ENCODE measurements around the gene SFXN2.
"Not testable (repeated sequence)": the region's sequence is repeated elsewhere in the genome, so short reads cannot be mapped to it uniquely, and the experiment has no call there.

SFXN2 gene

GRCh38 chr10:102752934-102753664, 38.7 kb downstream of the SFXN2 start:
- no peak for DNase-seq (ENCODE audit: low read depth, low spot score)
- no peaks in the 10 kb centered on the region for H3K9me3 ChIP-seq (ENCODE audit: control insufficient read depth, insufficient read depth, low read length)
- no peaks in the 10 kb centered on the region for H3K36me3 ChIP-seq (ENCODE audit: control insufficient read depth, insufficient read depth, low read length)
- no peaks in the 10 kb centered on the region for H3K4me1 ChIP-seq (ENCODE audit: control insufficient read depth, insufficient read depth, low read length)
- H3K27ac ChIP-seq (ENCODE audit: low read length): no peak overlapping the region
- H3K27me3 ChIP-seq (ENCODE audit: control insufficient read depth, insufficient read depth, low read length): no peaks in the 10 kb centered on the region
- H3K4me3 ChIP-seq (ENCODE audit: low read length): no peak overlapping the region
- WGBS (ENCODE audit: insufficient coverage, insufficient read length): no CpG with 5 or more reads among the region's 4 CpGs

GRCh38 chr10:102753718-102754117, 39.3 kb downstream of the SFXN2 start:
- Histone ChIP-seq H3K27ac (ENCODE audit: low read length) (no peak overlapping the region), H3K27me3 (ENCODE audit: control insufficient read depth, insufficient read depth, low read length) (no peaks in the 10 kb centered on the region), H3K9me3 (ENCODE audit: control insufficient read depth, insufficient read depth, low read length) (no peaks in the 10 kb centered on the region), H3K4me1 (ENCODE audit: control insufficient read depth, insufficient read depth, low read length) (no peaks in the 10 kb centered on the region; the same call in 1 of the 2 replicates), H3K4me3 (ENCODE audit: low read length) (no peak overlapping the region), H3K36me3 (ENCODE audit: control insufficient read depth, insufficient read depth, low read length) (no peaks in the 10 kb centered on the region)
- no peak for DNase-seq (ENCODE audit: low read depth, low spot score)
- WGBS (ENCODE audit: insufficient coverage, insufficient read length): no CpG with 5 or more reads among the region's 1 CpG

GRCh38 chr10:102757323-102757722, 42.9 kb downstream of the SFXN2 start:
- Histone ChIP-seq H3K9me3 (ENCODE audit: control insufficient read depth, insufficient read depth, low read length) (no peaks in the 10 kb centered on the region), H3K36me3 (ENCODE audit: control insufficient read depth, insufficient read depth, low read length) (no peaks in the 10 kb centered on the region), H3K4me3 (ENCODE audit: low read length) (no peak overlapping the region), H3K27ac (ENCODE audit: low read length) (no peak overlapping the region), H3K27me3 (ENCODE audit: control insufficient read depth, insufficient read depth, low read length) (no peaks in the 10 kb centered on the region), H3K4me1 (ENCODE audit: control insufficient read depth, insufficient read depth, low read length) (no peaks in the 10 kb centered on the region; the same call in 1 of the 2 replicates)
- no CpG with 5 or more reads among the region's 6 CpGs for WGBS (ENCODE audit: insufficient coverage, insufficient read length)
- no peak for DNase-seq (ENCODE audit: low read depth, low spot score)

- Histone ChIP-seq H3K27ac (ENCODE audit: low read length) (no peak overlapping the region), H3K36me3 (ENCODE audit: control insufficient read depth, insufficient read depth, low read length) (no peaks in the 10 kb centered on the region), H3K4me1 (ENCODE audit: control insufficient read depth, insufficient read depth, low read length) (no peaks in the 10 kb centered on the region; the same call in 1 of the 2 replicates), H3K4me3 (ENCODE audit: low read length) (no peak overlapping the region), H3K9me3 (ENCODE audit: control insufficient read depth, insufficient read depth, low read length) (no peaks in the 10 kb centered on the region), H3K27me3 (ENCODE audit: control insufficient read depth, insufficient read depth, low read length) (no peaks in the 10 kb centered on the region)
- no CpG with 5 or more reads among the region's 9 CpGs for WGBS (ENCODE audit: insufficient coverage, insufficient read length)
- DNase-seq (ENCODE audit: low read depth, low spot score): no peak
Observed at GRCh38 chr10:102758240-102758932, 44.0 kb downstream of the SFXN2 start.

GRCh38 chr10:102758933-102759262, 44.5 kb downstream of the SFXN2 start:
- not testable (repeated sequence) for DNase-seq (ENCODE audit: low read depth, low spot score); H3K4me3 ChIP-seq (ENCODE audit: low read length); H3K4me1 ChIP-seq (ENCODE audit: control insufficient read depth, insufficient read depth, low read length); H3K27ac ChIP-seq (ENCODE audit: low read length); H3K9me3 ChIP-seq (ENCODE audit: control insufficient read depth, insufficient read depth, low read length); H3K27me3 ChIP-seq (ENCODE audit: control insufficient read depth, insufficient read depth, low read length); H3K36me3 ChIP-seq (ENCODE audit: control insufficient read depth, insufficient read depth, low read length)
- WGBS (ENCODE audit: insufficient coverage, insufficient read length): no CpG with 5 or more reads among the region's 12 CpGs

- no peaks in the 10 kb centered on the region for H3K9me3 ChIP-seq (ENCODE audit: control insufficient read depth, insufficient read depth, low read length)
- no peak overlapping the region for H3K27ac ChIP-seq (ENCODE audit: low read length)
- H3K4me3 ChIP-seq (ENCODE audit: low read length): no peak overlapping the region
- H3K4me1 ChIP-seq (ENCODE audit: control insufficient read depth, insufficient read depth, low read length): no peaks in the 10 kb centered on the region; the same call in 1 of the 2 replicates
- H3K27me3 ChIP-seq (ENCODE audit: control insufficient read depth, insufficient read depth, low read length): no peaks in the 10 kb centered on the region
- DNase-seq (ENCODE audit: low read depth, low spot score): no peak
- no peaks in the 10 kb centered on the region for H3K36me3 ChIP-seq (ENCODE audit: control insufficient read depth, insufficient read depth, low read length)
- WGBS (ENCODE audit: insufficient coverage, insufficient read length): no CpG with 5 or more reads among the region's 3 CpGs
Observed at GRCh38 chr10:102759497-102760210, 45.2 kb downstream of the SFXN2 start.

- H3K27ac ChIP-seq (ENCODE audit: low read length): no peak overlapping the region
- no peak overlapping the region for H3K4me3 ChIP-seq (ENCODE audit: low read length)
- no peaks in the 10 kb centered on the region; the same call in 1 of the 2 replicates for H3K4me1 ChIP-seq (ENCODE audit: control insufficient read depth, insufficient read depth, low read length)
- no peaks in the 10 kb centered on the region for H3K27me3 ChIP-seq (ENCODE audit: control insufficient read depth, insufficient read depth, low read length)
- no peaks in the 10 kb centered on the region for H3K36me3 ChIP-seq (ENCODE audit: control insufficient read depth, insufficient read depth, low read length)
- H3K9me3 ChIP-seq (ENCODE audit: control insufficient read depth, insufficient read depth, low read length): no peaks in the 10 kb centered on the region
- no CpG with 5 or more reads among the region's 4 CpGs for WGBS (ENCODE audit: insufficient coverage, insufficient read length)
- no peak for DNase-seq (ENCODE audit: low read depth, low spot score)
Observed at GRCh38 chr10:102761981-102762380, 47.5 kb downstream of the SFXN2 start.

- H3K9me3 ChIP-seq (ENCODE audit: control insufficient read depth, insufficient read depth, low read length): no peaks in the 10 kb centered on the region
- H3K4me1 ChIP-seq (ENCODE audit: control insufficient read depth, insufficient read depth, low read length): no peaks in the 10 kb centered on the region; the same call in 1 of the 2 replicates
- H3K36me3 ChIP-seq (ENCODE audit: control insufficient read depth, insufficient read depth, low read length): no peaks in the 10 kb centered on the region
- no peaks in the 10 kb centered on the region for H3K27me3 ChIP-seq (ENCODE audit: control insufficient read depth, insufficient read depth, low read length)
- no peak for DNase-seq (ENCODE audit: low read depth, low spot score)
- H3K4me3 ChIP-seq (ENCODE audit: low read length): no peak overlapping the region
- H3K27ac ChIP-seq (ENCODE audit: low read length): no peak overlapping the region
- WGBS (ENCODE audit: insufficient coverage, insufficient read length): no CpG with 5 or more reads among the region's 7 CpGs
Observed at GRCh38 chr10:102762401-102763015, 48.1 kb downstream of the SFXN2 start.

GRCh38 chr10:102763037-102763607, 48.7 kb downstream of the SFXN2 start:
- no peak for DNase-seq (ENCODE audit: low read depth, low spot score)
- no peaks in the 10 kb centered on the region for H3K9me3 ChIP-seq (ENCODE audit: control insufficient read depth, insufficient read depth, low read length)
- no peaks in the 10 kb centered on the region for H3K36me3 ChIP-seq (ENCODE audit: control insufficient read depth, insufficient read depth, low read length)
- no peak overlapping the region for H3K4me3 ChIP-seq (ENCODE audit: low read length)
- no peaks in the 10 kb centered on the region; the same call in 1 of the 2 replicates for H3K4me1 ChIP-seq (ENCODE audit: control insufficient read depth, insufficient read depth, low read length)
- no peaks in the 10 kb centered on the region for H3K27me3 ChIP-seq (ENCODE audit: control insufficient read depth, insufficient read depth, low read length)
- WGBS (ENCODE audit: insufficient coverage, insufficient read length): no CpG with 5 or more reads among the region's 7 CpGs
- H3K27ac ChIP-seq (ENCODE audit: low read length): no peak overlapping the region
